ENCODE results near the gene MMS19. TPM values are rescaled to one million over a fixed set of nuclear protein-coding genes. Genes with fewer than 3 reads are reported as not detected.

The MMS19 gene
- total RNA-seq, 2 experiments from 2014 or later = 74.8 to 95.7 TPM

DNA sequence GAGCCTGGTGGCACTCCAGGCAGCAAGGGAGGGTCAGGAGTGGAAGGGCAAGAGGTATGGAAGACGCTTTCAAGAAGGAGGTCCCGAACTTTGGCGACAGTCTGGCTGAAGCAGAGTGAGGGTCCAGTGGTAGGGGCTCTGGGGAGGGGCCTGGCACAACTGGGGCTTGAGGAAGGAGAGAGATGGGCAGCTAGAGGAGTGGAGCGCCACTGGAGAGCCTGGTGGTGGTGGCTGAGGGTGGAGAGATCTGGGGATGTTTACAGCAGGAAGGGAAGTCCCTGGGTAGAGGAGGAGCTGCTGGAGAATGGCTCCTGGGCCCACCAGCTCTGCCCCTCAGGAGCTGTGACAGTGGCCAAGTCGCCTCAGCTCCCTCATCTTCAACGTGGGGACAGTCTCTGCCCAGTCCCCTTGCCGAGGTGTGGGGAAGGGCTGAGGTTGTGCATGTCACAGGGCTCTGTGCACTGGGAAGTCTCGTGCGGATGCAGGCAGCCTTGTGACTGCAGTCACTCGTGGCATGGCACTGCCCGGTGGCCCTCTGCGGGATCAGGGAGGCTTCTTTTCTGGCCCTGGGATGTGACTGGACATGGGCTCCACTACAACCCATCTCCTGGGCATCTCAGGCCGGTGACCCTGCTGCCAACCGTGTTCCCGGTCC is 19.0 kb upstream of the MMS19 start:
- no peaks in the 10 kb centered on the region for H3K4me1 ChIP-seq (ENCODE audit: insufficient read depth, low read length, poor library complexity, severe bottlenecking)
- H3K9me3 ChIP-seq (ENCODE audit: low read length) = no peaks in the 10 kb centered on the region
- H3K9me2 ChIP-seq (ENCODE audit: insufficient read depth, low read length) = no peaks in the 10 kb centered on the region
- ChIA-PET POLR2A (interaction anchor here (0.7 kb wide), 1 partner anchor 298 kb away, joined by 3 read pairs; no protein-coding TSS in a partner anchor), CTCF (ENCODE audit: unreplicated experiment) (no interaction called here)
- TF ChIP-seq, protein P1, sequence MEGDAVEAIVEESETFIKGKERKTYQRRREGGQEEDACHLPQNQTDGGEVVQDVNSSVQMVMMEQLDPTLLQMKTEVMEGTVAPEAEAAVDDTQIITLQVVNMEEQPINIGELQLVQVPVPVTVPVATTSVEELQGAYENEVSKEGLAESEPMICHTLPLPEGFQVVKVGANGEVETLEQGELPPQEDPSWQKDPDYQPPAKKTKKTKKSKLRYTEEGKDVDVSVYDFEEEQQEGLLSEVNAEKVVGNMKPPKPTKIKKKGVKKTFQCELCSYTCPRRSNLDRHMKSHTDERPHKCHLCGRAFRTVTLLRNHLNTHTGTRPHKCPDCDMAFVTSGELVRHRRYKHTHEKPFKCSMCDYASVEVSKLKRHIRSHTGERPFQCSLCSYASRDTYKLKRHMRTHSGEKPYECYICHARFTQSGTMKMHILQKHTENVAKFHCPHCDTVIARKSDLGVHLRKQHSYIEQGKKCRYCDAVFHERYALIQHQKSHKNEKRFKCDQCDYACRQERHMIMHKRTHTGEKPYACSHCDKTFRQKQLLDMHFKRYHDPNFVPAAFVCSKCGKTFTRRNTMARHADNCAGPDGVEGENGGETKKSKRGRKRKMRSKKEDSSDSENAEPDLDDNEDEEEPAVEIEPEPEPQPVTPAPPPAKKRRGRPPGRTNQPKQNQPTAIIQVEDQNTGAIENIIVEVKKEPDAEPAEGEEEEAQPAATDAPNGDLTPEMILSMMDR (conservative IDR thresholded peaks at IDR 0.05; ENCODE audit: low read length) = no peak
- no peak for TF ChIP-seq EZH2phosphoT487 (IDR thresholded peaks at IDR 0.05; ENCODE audit: borderline replicate concordance, low read depth, low read length)
- no peak overlapping the region for H3K4me2 ChIP-seq (ENCODE audit: low read length)
- no peak overlapping the region for H2AFZ ChIP-seq (ENCODE audit: low read length)
- H3K4me3 ChIP-seq (ENCODE audit: low read depth, low read length, poor library complexity, severe bottlenecking) = no peak overlapping the region
- intact Hi-C loops (cut with micrococcal nuclease; ENCODE audit: unreplicated experiment) = no loop called here
- H3K36me3 ChIP-seq (ENCODE audit: insufficient read depth, low read length) = no peaks in the 10 kb centered on the region
- no peak overlapping the region for H3K27ac ChIP-seq (ENCODE audit: low read depth, low read length, poor library complexity, severe bottlenecking)
- BruUV-seq (replicated peaks) = no TSS peak
- DNase-seq (ENCODE audit: low spot score) = no peak
- H3K79me2 ChIP-seq (ENCODE audit: insufficient read depth, low read depth, low read length) = no peaks in the 10 kb centered on the region
- no peaks in the 10 kb centered on the region for H4K20me1 ChIP-seq (ENCODE audit: insufficient read depth, low read length)

GRCh38 chr10:97515271-97515978 is 17.2 kb upstream of the MMS19 start:
- no peaks in the 10 kb centered on the region for H3K9me2 ChIP-seq (ENCODE audit: insufficient read depth, low read length)
- intact Hi-C loops (cut with micrococcal nuclease; ENCODE audit: unreplicated experiment) = no loop called here
- CTCF ChIA-PET (ENCODE audit: unreplicated experiment) = no interaction called here

More at GRCh38 chr10:97515271-97515978, 17.2 kb upstream of the MMS19 start:
- Histone ChIP-seq H3K79me2 (ENCODE audit: insufficient read depth, low read depth, low read length) (no peaks in the 10 kb centered on the region), H3K27ac (ENCODE audit: low read depth, low read length, poor library complexity, severe bottlenecking) (no peak overlapping the region), H4K20me1 (ENCODE audit: insufficient read depth, low read length) (no peaks in the 10 kb centered on the region), H3K4me3 (ENCODE audit: low read depth, low read length, poor library complexity, severe bottlenecking) (no peak overlapping the region), H2AFZ (ENCODE audit: low read length) (no peak overlapping the region), H3K36me3 (ENCODE audit: insufficient read depth, low read length) (no peaks in the 10 kb centered on the region), H3K9me3 (ENCODE audit: low read length) (no peaks in the 10 kb centered on the region), H3K4me2 (ENCODE audit: low read length) (no peak overlapping the region), H3K4me1 (ENCODE audit: insufficient read depth, low read length, poor library complexity, severe bottlenecking) (no peaks in the 10 kb centered on the region)
- BruUV-seq (replicated peaks) = no TSS peak
- no peak for DNase-seq (ENCODE audit: low spot score)
- no peak for TF ChIP-seq EZH2phosphoT487 (IDR thresholded peaks at IDR 0.05; ENCODE audit: borderline replicate concordance, low read depth, low read length)
- TF ChIP-seq, protein P1 (conservative IDR thresholded peaks at IDR 0.05; ENCODE audit: low read length) = no peak
- POLR2A ChIA-PET = interaction anchor here (0.6 to 0.8 kb wide), 3 partner anchors 37 to 1592 kb away, joined by 3 to 5 read pairs (median 4); no protein-coding TSS in a partner anchor
